Midbrain (tissue), 1 donor: ENCODE results near the gene SFMBT2.
A peak's percentile ranks its signal among the peaks of the same experiment; 100 is the strongest.

Source experiments
- DNase-seq: peaks from one replicate; lab custom pipeline; 2025; lab: John Stamatoyannopoulos, UW

The SFMBT2 gene

GRCh38 chr10:7264313-7264756 is 146.5 kb downstream of the SFMBT2 start:
- DNase-seq, result no peak

- DNase-seq, result no peak
Observed at GRCh38 chr10:7263616-7264015, 147.2 kb downstream of the SFMBT2 start.

GRCh38 chr10:7261351-7261750 is 149.5 kb downstream of the SFMBT2 start:
- no peak for DNase-seq

GRCh38 chr10:7260912-7261311 is 149.9 kb downstream of the SFMBT2 start:
- DNase-seq, result no peak

- DNase-seq, result peak; percentile 92
Observed at GRCh38 chr10:7260412-7260900, 150.4 kb downstream of the SFMBT2 start.

GRCh38 chr10:7258948-7259523 is 151.8 kb downstream of the SFMBT2 start:
- DNase-seq, result no peak

- DNase-seq, result no peak
Observed at GRCh38 chr10:7255517-7255916, 155.3 kb downstream of the SFMBT2 start.

- DNase-seq, result no peak
Observed at GRCh38 chr10:7251696-7252465, 159.0 kb downstream of the SFMBT2 start.

- DNase-seq, result no peak
Observed at GRCh38 chr10:7250236-7250635, 160.6 kb downstream of the SFMBT2 start.

- DNase-seq, result no peak
Observed at GRCh38 chr10:7248585-7249164, 162.2 kb downstream of the SFMBT2 start.

GRCh38 chr10:7248148-7248547 is 162.7 kb downstream of the SFMBT2 start:
- no peak for DNase-seq

- DNase-seq, result no peak
Observed at GRCh38 chr10:7245505-7245904, 165.3 kb downstream of the SFMBT2 start.

GRCh38 chr10:7243873-7244272 is 167.0 kb downstream of the SFMBT2 start:
- no peak for DNase-seq

- no peak for DNase-seq
Observed at GRCh38 chr10:7243139-7243538, 167.7 kb downstream of the SFMBT2 start.

GRCh38 chr10:7239312-7239985 is 171.4 kb downstream of the SFMBT2 start:
- DNase-seq, result no peak

- no peak for DNase-seq
Observed at GRCh38 chr10:7235376-7235775, 175.5 kb downstream of the SFMBT2 start.

- DNase-seq, result no peak
Observed at GRCh38 chr10:7234109-7234508, 176.7 kb downstream of the SFMBT2 start.

GRCh38 chr10:7233259-7233991 is 177.4 kb downstream of the SFMBT2 start:
- no peak for DNase-seq

- DNase-seq, result no peak
Observed at GRCh38 chr10:7231509-7232414, 179.1 kb downstream of the SFMBT2 start.

GRCh38 chr10:7230951-7231350 is 179.9 kb downstream of the SFMBT2 start:
- DNase-seq, result no peak

GRCh38 chr10:7230036-7230435 is 180.8 kb downstream of the SFMBT2 start:
- DNase-seq, result no peak
